Left colon (tissue), 2 donors: Measurements from ENCODE around the gene TPBGL. TPM values are rescaled to one million over a fixed set of nuclear protein-coding genes. Genes with fewer than 3 reads are reported as not detected.

ENCODE experiments used
- ATAC-seq: fragments of 200-7000 bp; cut with Tn5 transposase; one replicate; pipeline ENCODE4 v1.9.1; 2020; ENCODE audit warnings: mild to moderate bottlenecking, moderate library complexity
- DNase-seq, 2 donors: peaks; one replicate each; pipeline ENCODE4 v3.0.0-alpha.2; 2020
- intact Hi-C, 2 donors: fragments of 100-400 bp; cut with DNase I in 1 of 2; cut with micrococcal nuclease in 1 of 2; formaldehyde crosslinking; loops; one replicate each; pipeline versions ENCODE4 v1.11.2 to v1.14.0; 2022; cut with DNase I, micrococcal nuclease
- long read RNA-seq: library from polyadenylated mRNA; unstranded; transcript quantifications from one replicate; pipeline ENCODE4 v2.0.0, GENCODE V29; 2021
- total RNA-seq, 2 donors: library from RNA; stranded (reverse); fragmentation: NEBNext Ultra II Directional; extraction: Animal tissue kit (Norgen Biotek cat#: 25700); gene quantifications; one replicate each; pipeline ENCODE4 v1.2.1, GENCODE V29; 2021
- donor health status: DM: no; HTN: no; CAD: no.
- donor health status: DM: yes; HTN: yes; CAD: no.

The TPBGL gene, protein sequence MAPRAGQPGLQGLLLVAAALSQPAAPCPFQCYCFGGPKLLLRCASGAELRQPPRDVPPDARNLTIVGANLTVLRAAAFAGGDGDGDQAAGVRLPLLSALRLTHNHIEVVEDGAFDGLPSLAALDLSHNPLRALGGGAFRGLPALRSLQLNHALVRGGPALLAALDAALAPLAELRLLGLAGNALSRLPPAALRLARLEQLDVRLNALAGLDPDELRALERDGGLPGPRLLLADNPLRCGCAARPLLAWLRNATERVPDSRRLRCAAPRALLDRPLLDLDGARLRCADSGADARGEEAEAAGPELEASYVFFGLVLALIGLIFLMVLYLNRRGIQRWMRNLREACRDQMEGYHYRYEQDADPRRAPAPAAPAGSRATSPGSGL
- under 1 TPM in 1 of 2 donors, not detected in 1; 0.11 TPM for total RNA-seq
- long read RNA-seq: 0 reads

DNA sequence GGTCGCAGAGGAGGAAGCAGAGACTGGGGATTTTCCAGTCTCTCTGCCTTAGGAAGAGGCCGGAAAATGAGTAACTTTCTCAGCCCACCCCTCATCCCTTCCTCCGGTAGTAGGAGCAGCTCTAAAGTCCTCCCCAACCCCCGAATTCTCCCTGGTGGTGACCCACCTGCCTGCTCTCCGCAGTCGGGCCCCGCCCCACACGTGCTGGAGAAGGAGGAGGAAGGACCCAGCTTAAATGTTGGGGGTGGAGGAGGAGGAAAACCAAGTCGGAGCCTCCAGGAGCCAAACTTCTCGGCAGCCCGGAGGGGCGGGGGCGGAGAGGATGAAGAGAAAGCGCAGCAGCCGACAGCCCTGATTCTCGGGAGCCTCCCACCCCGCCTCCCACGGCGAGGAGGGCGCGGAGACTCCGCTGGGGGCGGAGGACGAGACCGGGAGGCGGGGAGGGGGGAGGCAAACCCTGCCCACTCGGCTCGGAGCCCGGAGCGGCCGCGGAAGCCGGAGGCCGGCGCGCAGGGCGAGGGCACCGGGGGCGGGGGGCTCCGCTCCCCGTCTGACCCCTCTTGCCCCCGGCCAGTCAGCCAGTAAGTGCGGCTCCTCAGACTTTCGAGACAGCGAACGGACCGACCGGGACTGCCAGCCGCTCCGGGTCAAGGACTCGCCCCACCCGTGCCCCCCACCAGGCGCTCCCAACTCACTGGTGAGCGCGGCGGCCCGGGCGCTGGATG lies at the start of gene TPBGL:
Gene TPBGL (plus strand): TSS at position 464 of the 725 bp plus-strand sequence. CDS start 276 bp downstream, outside the sequence.
- peak in 1 of 2 donors; percentile 23 for DNase-seq
- ATAC-seq: no peak
- intact Hi-C loops: loop anchor here (5.0 to 10.0 kb wide), 3 partner anchors 98 to 306 kb away; no protein-coding TSS in a partner anchor

DNA sequence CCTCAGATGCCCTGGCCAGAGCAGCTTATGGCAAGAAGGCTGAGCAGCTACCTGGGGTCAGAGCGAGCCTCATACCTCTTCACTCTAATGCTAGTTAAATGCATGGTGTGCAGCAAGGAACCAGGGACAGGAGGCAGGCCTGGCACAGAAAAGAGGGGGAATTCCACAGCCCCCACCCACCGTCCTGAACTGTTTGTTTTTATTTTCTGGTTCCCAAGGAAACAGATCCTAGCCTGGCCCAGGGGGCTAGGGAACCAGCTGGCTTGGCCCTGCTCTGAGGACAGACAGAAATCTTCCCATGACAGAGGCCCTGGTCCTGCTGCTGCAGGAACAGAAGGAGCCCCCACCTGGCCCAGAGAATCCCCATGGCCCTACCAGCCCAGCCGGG lies 49.2 kb upstream of the TPBGL start:
- DNase-seq (no peak), ATAC-seq (no peak)
- intact Hi-C loops: no loop called here

DNA sequence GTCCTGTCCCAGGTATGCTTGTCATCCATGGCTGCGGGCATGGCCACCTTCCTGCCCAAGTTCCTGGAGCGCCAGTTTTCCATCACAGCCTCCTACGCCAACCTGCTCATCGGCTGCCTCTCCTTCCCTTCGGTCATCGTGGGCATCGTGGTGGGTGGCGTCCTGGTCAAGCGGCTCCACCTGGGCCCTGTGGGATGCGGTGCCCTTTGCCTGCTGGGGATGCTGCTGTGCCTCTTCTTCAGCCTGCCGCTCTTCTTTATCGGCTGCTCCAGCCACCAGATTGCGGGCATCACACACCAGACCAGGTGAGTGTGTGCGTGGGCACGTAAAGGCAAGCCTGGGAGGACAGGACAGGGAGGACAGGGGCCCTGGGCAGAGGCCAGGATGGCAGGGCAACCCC lies 47.3 kb upstream of the TPBGL start:
- ATAC-seq (no peak), DNase-seq (no peak)
- intact Hi-C loops: no loop called here

DNA sequence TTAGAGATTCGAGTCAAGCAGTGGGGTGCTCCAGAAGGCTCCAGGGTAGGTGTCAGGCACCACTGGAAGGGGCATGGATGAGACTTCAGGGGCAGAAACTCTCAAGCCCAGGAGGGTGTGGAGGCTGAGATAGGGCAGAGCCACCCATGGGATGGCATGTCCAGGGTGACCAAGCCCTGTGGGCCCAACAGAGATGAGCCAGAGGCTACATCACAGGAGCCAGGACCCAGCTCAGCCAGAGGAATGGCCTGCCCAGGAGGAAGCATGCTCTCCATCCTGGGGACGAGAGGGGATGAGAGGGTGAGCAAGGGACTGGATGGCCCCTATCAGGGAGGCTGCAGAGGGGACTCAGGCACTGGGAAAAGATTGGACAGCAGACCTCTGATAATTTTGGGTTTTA lies 46.9 kb upstream of the TPBGL start:
- DNase-seq (no peak), ATAC-seq (no peak)
- intact Hi-C loops: no loop called here

DNA sequence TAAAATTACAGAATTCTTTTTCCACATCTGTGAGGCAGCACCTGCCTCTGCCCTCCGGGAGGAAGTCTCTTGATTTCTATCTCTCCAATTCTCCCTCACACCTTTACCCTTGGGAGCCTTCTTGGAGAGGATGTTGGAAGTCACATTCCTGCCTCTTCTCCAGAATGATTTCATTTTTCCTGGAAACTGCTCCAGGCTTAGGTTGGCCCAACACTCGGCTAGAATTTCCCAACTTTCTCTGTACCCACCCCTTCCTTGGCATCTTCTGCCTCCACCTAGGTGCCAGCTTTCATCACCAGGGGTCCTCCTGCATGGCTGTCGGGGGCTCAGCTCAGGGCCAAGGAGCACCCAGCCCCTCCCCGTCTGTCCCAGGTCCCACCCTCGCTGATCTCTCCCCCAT lies 46.4 kb upstream of the TPBGL start:
- DNase-seq (no peak), ATAC-seq (no peak)
- intact Hi-C loops: no loop called here

DNA sequence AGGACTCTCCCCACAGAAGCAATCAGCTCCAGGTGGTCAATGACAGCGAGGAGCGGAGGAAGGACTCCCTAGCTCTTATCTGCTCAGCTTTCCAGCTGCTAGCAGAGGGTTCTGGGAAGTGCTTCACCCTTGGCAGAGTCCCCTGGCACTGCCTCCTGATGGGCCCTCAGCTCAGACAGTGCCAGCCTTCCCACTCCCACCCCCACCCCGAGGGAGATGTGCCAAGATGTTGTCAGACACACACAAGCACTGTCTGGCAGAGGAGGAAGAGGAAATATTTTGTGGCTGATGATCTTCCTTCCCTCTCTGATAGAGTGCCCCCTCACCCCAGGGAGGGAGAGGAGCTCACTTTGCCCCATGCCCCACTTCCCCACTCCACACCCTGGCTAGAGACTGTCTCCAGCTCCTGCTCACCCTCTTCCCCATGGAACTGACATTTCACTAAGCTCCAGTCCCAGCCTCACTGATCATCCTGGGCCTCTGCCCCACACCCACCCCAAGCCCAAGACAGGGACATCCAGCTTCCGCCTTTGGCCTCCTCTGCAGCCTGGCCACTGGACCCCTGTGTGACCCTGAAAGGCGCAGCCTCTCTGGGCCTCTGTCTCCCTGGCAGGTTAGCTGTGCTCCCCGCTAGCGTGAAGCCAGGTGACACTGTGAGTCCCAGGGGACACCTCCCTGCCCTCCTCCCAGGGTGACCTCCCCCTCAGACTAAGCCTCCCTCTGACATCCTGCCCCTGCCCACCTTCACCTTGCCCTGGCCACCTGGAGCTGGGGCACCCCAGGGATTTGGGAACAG lies 45.2 kb upstream of the TPBGL start:
- intact Hi-C loops: no loop called here
- DNase-seq (no peak), ATAC-seq (peak; percentile 33)

DNA sequence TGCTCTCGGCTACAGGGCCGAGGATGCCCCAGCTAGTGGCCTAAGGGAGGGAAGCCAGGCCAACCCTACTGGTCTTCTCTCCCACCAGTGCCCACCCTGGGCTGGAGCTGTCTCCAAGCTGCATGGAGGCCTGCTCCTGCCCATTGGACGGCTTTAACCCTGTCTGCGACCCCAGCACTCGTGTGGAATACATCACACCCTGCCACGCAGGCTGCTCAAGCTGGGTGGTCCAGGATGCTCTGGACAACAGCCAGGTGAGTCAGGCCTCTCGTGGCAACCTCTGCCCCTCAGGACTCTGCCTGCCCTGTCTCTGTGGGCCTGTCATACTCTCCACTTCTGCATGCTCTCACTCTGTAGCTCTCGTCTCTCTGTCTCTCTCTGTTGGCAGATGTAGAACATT lies 44.1 kb upstream of the TPBGL start:
- ATAC-seq: no peak
- intact Hi-C loops: no loop called here
- no peak for DNase-seq

DNA sequence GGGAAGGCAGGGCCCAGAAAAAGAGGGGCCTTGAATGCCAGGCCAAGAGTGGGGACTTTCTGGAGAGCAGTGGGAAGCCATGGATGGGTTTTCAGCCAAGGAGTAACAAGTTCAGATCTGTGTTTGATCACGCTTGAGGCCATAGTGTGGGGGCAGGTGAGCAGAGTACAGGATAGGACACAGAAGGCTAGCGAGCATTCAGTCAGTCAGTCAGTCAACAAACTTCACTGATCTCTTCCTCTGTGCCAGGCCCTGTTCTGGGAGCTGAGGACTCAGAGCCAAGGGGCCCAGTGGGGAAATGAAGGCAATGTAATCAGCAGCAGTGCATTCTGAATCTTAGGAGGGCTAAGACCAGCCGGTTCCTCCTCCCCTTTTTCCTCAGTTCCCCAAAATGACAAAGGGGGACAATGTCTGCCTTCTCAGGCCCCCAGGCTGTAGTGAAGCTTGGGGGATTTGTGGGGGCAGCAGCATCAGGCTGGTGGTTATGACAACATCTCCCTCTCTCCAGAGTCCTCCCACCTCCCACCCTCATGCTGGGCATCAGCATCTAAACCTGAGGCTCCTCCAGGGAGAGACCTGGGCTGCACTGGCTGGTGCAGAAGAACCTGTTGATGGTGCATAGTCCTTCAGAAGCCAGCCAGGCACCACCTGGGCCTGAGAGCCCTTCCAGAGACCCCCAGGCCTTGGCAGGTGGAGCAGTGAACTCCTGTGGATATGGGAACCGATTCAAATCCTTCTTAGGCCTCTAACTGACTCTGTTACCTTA lies 42.9 kb upstream of the TPBGL start:
- ATAC-seq: no peak
- intact Hi-C loops: no loop called here

DNA sequence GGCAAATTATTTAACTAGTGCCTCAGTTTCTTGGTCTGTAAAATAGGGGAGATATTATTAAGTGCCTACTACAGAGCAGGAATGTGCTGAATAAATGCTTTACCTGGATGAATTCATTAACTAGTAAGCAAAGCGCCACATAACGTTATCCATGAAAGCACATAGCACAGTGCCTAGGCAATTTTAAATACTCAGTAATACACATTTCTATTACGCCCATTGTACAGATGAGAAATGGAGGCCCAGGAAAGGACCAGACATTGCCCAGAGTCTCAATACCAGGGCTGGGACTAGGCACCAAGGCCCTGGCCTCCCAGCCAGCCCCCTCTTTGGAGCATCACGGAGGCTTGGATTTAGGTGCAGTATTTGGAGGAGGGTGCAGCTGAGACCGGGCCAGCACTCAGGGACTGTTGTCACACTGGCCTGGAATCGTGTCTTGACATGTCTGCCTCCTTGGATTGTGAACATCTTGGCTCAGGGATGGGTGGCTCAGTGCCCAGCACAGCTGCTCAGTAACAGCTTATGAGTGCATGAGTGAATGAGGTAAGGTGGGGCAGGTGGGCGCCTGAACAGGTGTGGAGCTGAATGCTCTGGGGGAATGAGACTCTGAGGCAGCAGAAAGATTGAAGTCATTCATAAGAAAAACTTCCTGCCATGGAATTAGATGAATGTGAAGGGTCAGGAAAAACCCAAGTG lies 42.1 kb upstream of the TPBGL start:
- intact Hi-C loops: no loop called here

More for the DNA sequence above, 42.9 kb upstream of the TPBGL start:
- DNase-seq: no peak

DNA sequence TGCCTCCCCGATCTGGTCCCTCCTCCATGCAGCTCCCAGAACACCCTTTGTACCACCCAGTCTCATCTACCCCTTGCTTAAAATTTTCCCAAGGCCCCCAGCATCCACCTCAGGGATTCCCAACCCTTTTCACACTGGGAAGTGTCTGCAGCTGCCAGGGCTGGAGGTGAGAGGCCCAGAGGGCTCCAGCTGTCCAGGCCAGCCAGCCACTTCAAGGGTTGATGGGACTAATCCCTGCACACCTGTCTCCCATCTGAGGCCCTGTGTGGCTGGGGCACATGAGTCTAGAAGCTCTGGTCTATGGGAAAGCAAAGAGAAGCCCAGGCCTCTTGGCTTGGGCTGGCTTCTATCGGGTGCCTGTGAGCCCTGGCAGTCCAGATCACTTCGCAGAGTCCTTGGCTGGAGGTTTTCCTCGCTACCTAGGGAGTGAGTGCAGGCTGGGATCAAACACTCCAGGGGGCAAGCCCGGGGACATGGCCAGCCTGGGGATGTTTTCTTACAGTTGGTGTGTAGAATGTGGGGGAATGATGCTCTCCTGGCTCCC lies 41.1 kb upstream of the TPBGL start:
- intact Hi-C loops: no loop called here
- ATAC-seq: no peak
- no peak for DNase-seq

More for the DNA sequence above, 42.1 kb upstream of the TPBGL start:
- ATAC-seq (no peak), DNase-seq (no peak)

DNA sequence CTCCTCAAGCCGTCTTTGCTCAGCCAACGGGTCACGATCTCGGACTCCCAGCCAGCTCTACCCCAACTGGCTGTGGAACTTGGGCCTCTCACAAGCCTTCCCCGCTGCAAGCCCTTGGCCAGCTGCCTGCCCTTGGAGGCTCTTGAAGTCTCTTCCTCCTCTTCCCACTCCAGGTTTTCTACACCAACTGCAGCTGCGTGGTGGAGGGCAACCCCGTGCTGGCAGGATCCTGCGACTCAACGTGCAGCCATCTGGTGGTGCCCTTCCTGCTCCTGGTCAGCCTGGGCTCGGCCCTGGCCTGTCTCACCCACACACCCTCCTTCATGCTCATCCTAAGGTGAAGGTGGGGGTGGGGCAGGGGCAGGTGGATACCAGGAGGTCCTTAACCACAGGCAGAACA lies 40.5 kb upstream of the TPBGL start:
- ATAC-seq (no peak), DNase-seq (no peak)
- intact Hi-C loops: loop anchor here in 1 of 2 donors (10.0 kb wide), 1 partner anchor 55 kb away; no protein-coding TSS in a partner anchor

DNA sequence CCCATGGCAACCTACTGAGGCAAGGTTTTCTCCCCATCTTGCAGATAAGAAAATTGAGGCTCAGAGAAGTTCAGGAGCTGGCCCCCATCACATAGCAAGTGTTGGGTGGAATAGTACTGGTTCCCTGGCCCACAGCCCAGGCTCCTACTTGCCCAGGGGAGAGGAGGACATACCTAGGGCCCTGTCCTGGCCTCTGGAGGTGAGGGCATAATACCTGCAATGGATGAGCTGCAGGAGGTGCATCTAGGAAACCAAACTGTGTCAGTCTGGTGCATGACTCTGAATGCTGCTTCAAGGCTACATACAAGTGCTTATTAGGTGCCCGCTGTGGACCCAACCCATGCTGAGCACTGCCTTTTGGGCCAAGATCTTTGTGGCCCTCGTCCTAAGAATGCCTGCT lies 40.0 kb upstream of the TPBGL start:
- ATAC-seq (no peak), DNase-seq (no peak)
- intact Hi-C loops: loop anchor here in 1 of 2 donors (10.0 kb wide), 1 partner anchor 56 kb away; no protein-coding TSS in a partner anchor

DNA sequence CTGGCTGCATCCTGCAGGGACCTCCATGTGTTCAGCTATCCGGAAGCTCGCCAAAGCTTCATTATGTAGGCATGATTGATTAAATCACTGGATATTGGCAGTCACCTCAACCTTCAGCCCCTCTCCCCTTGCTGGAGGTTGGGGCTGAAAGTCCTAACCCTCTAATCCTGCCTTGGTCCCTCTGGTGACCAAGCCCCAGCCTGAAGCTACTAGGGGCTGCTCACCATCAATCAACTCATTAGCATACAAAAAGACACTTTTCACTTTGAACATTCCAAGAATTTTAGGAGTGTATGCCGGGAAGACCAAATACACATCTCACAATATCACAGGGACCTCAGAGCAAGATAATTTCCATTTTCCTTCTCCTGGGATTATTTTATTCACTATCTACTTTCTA lies 38.8 kb upstream of the TPBGL start:
- no peak for DNase-seq
- intact Hi-C loops: loop anchor here in 1 of 2 donors (10.0 kb wide), 1 partner anchor 57 kb away; no protein-coding TSS in a partner anchor
- no peak for ATAC-seq

DNA sequence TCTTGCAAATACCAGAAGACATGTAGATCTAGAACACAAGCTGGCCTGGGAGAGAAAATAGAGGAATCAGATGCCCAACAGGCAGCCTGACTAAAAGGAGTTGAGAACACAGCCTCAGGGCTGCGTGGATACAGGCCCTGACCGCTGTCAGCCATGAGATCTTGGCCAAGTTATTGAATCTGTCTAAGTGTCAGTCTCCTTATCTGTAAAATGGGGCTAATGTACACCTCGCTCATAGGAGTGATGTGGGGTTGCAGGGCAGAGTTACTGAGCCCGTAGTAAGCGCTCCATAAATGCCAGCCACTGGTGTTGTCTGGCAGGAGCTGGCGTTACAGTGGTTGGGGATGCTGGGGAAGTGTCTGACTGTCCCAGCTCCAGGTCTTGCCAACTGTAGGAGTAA lies 38.4 kb upstream of the TPBGL start:
- intact Hi-C loops: loop anchor here in 1 of 2 donors (10.0 kb wide), 1 partner anchor 57 kb away; no protein-coding TSS in a partner anchor
- ATAC-seq (no peak), DNase-seq (no peak)

DNA sequence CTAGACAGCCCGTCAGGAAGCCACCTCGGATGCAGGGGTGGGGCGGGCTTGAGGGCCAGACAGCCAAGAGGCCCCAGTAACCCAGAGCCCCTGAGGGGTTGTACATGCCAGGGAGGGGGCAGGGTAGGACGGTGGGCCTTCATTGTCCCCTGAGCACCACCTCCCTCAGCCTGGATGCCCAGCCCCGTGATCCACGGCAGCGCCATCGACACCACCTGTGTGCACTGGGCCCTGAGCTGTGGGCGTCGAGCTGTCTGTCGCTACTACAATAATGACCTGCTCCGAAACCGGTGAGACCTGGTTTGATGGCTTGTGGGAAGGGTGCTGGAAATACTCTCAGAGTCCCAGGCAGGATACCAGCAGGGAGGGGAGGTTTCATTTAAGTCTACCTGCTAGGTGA lies 37.4 kb upstream of the TPBGL start:
- no peak for DNase-seq
- intact Hi-C loops: loop anchor here in 1 of 2 donors (10.0 kb wide), 1 partner anchor 58 kb away; no protein-coding TSS in a partner anchor
- ATAC-seq: no peak

DNA sequence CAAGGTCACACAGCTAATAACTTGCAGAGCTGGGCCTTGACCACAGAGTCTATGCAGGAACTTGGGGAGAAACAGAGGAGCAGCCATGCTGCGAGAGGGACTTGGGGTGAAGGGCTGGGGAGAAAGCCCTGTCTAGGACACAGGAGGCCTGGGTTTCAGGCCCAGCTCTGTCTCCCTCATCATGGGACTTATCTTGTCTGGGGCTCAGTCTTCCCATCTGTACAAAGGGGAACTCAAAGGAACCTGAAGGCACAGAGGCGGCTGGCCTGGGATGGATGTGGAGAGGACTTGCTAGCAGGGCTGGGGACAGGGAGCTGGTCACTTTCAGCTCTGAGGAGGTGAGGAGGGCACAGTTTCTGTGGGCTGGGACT lies 36.9 kb upstream of the TPBGL start:
- intact Hi-C loops: loop anchor here (2.0 to 10.0 kb wide), 2 partner anchors 59 kb away; no protein-coding TSS in a partner anchor
- no peak for DNase-seq
- ATAC-seq: no peak

DNA sequence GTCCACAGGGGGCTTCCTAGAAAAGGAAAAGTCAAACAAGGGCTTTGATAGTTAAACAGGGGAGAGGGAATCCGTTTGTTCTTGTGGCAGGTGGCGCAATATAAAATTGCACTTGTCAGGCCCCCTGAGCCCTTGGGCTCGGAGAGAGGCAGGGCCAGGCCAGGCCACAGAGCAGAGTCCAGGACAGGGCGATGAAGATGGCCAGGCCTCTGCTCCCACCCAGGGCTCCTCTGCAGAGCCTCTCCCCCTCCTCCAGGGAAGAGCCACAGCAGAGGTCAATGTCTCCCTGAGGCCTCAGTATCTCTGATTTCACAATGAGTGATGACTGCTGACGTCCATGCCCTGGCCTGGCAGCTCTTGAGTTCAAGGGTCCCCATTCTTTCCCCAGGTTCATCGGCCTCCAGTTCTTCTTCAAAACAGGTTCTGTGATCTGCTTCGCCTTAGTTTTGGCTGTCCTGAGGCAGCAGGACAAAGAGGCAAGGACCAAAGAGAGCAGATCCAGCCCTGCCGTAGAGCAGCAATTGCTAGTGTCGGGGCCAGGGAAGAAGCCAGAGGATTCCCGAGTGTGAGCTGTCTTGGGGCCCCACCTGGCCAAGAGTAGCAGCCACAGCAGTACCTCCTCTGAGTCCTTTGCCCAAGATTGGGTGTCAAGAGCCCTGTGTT lies 36.4 kb upstream of the TPBGL start:
- DNase-seq (no peak), ATAC-seq (no peak)
- intact Hi-C loops: loop anchor here (2.0 to 10.0 kb wide), 2 partner anchors 59 kb away; no protein-coding TSS in a partner anchor
